Measurements from ENCODE around the gene EPHA7.

The EPHA7 gene

DNA sequence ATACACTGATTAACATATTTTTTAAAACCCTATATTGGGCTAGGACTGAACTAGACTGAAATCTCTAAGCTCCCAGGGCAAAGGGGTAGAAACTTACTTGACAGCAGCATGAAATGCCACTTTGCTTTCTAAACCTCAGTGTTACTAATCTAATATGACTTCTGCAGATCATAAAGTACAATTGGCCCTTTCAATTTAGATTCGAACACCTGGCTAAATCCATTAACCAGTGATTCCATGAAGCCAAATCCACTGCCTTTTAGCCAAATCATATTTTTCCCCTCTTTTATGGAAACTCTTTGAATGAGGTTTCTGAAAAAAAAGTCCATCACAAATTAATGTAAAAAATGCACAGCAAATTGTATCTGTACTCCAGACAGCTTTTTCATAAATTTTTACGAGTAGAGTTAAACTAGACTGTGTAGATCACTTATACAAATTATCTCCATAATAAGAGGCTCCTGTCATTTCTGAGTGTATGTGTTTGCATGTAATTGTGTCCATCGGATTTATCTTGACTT lies 25.7 kb downstream of the EPHA7 start:
- no peak for DNase-seq (ENCODE audit: low spot score)

DNA sequence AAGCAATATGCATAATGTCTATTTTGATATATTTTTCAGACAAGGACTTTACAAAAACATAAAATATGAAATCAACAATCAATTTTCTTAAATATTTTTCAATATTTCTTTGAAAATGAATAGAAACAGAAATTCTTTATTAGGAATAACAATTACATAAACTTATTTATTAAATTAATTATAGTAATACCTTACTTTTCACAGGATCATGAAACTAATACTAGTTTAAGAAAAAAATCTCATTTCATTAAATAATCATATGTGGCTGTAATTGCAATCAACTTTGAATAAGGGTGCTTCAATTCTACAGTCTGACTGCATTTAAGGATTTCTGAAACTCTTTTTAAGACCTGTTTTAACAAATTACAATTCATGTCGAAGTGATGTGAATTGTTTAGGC lies 26.6 kb downstream of the EPHA7 start:
- no peak for DNase-seq (ENCODE audit: low spot score)

DNA sequence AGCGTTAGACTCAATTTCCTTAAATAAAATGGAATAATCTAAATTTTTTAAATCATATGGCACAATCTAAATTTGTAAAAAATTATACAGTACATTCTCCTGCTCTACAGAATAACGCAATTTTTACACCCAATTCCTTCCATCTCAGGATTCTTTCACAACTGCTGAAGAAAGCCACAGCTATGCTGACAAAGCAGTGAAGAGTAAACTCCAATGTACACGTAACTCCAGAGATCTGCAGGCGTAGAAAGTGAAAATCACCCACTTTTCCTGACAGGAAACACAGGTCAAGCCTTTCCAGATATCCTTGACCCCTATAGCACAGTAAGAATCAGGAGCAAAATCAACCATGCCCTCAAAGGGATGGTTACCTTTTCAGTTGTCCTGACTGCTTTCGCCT lies 27.4 kb downstream of the EPHA7 start:
- no peak for DNase-seq (ENCODE audit: low spot score)

DNA sequence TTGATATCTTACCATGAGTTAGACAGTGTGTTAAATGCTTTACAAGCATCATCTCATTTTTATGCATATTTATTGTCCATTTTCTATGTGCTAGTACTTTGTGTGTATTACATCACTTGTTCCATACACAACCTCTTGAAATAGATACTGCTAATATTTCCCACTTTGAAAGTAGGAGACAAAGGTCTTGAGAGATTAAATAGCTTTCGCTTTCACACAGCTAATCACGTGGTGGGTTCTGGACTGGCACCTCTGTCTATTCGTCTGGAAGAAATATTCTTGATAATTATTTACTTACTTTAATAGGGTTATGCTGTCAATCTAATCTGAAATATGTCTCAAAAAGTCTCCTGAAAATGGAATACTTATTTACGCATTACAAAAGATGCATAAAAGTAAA lies 30.2 kb downstream of the EPHA7 start:
- no peak for DNase-seq (ENCODE audit: low spot score)

DNA sequence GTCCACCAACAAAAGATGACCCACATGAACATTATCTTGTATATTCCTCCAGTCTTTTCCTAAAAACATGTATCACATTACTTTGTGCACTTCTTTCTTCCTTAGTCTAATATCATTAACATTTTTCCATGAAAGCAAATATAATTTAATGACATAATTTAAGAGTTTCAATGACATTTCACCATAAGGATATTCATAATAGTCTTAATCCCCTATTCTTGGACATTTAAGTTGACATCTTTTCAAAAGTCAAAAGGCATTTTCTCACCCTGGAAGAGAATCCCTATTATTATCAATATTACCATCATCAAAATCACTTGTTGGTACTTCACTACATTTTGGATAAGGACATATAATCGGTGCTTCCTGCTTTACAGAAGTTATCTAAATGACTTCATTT lies 31.3 kb downstream of the EPHA7 start:
- no peak for DNase-seq (ENCODE audit: low spot score)

DNA sequence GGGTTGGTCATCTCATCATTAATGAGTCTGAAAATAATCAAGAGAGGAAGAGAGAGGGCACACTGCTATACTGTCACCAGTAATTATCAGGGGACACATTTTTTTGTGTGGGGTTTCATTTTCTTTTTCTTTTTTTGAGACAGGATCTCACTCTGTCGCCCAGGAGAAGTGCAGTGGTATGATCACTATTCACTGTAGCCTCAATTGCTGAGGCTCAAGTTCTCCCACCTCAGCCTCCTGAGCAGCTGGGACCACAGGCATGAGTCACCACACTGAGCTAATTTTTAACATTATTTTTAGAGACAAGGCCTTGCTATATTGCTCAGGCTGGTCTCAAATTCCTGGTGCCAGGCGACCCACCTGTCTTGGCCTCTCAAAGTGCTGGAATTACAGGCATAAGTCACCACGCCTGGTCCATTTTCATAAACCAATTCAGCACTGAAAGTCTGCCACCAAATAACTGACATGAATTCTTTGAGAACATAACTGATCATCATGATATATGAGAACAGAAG lies 43.3 kb downstream of the EPHA7 start:
- no peak for DNase-seq (ENCODE audit: low spot score)

DNA sequence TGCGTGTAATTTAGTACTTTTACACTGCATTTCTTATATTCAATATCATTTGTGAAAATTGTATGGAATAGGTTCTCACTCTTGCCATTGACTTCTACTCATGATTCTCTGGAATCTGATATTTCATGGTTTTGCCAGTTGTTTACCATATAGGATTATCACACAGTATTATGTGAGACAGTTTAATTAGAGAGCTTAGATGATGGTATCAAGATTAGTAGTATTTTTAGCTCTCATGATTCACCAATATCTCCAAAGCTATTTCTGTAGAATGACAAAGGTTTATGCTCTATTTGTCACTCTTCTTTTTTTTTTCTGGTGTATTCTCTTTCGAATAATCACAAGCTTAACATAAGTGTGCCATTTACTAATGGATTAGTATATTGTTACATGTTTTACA lies 45.9 kb downstream of the EPHA7 start:
- DNase-seq (ENCODE audit: low spot score): no peak

DNA sequence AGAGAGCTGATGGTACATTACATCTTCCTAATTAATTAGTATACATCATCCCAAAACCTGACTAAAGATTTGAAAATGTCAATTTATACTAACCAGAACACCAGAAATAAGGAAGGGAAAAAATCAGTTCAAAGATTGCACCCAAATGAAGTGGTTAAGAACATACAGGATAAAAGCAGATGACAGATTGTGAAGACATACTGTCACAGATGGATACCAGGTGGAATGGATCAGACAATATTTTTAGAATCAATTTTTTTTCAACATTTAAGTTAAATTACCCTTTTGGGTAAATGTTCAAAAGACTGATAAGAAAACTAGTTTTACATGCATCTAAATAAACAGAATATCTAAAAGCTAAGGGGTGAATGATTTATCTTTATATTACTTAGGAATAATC lies 47.6 kb downstream of the EPHA7 start:
- DNase-seq (ENCODE audit: low spot score): no peak

DNA sequence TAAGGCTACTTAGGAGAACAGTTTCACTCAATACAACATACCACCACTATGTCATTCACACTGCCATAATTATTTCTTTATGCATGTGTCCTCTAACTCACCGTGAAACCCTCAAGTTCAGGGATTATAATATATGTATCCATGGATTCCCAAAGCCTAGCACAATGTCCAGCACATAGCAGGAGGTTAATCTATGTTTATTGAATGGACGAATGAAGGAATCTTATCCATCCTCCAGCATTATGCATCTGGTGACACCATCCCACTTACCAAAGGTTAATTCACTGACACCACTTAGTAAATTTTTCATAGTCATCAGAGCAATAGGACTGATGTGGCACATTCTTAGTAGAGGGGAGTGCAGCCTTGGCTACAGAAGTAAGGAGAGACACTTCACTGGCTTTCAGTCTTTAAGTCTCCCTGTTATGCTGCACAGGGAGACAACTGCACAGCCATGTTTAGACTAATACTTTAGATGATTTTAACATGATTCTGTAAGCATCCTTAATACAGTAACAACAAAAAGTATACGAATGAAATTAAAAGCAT lies 49.7 kb downstream of the EPHA7 start:
- DNase-seq (ENCODE audit: low spot score): no peak

DNA sequence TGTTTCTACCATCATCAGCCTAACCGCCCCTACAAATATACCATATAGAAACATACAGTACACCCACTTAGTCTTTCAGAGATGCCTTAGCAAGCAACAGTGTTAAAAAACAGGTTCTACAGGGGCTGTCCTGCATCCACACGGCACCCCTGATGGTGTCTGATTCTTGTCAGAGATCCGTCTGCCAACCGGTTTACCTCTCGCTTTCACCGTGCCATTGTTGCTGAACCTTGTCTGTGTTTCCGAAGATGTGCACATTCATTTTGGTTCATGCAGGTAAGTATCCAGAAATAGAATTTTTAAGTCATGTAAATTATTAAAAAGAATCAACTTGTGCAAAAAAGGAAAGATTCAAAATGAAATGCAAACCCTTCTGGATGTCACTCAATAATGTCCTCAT lies 52.9 kb downstream of the EPHA7 start:
- no peak for DNase-seq (ENCODE audit: low spot score)

DNA sequence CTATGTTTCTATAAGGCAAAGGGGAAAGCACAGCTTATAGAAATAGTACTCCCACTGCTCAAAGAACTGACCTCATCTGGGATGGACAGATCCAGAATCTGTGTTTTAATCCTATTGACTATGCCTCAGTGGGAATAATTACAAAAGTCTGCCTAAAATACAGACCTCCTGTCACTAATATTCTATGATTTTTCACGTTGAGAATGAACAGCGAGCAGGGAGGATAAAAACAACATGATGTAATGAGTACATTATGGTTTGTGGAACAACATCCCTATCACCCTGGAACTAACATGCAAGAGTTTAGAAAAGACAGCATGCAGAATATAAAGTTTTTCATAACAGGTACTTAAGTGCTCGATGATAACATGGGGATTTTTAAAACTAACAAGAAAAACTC lies 53.9 kb downstream of the EPHA7 start:
- DNase-seq (ENCODE audit: low spot score): no peak

DNA sequence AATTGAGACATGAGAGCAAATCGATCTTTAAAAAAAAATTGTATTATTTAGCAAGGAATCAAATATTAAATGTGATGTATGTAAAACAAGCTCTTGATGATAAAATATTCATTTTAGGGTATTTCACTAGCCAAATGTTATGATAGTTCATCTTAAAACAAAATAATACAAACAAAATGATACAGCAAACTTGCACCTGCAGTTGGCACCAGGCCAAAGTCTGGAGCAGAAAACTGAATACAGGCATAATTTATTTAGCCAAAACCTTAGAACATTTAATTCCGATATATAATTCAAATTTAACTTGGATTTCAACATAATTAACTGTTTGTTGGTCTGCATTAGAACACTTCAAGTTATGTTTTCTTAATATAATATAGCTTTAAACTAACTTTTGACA lies 60.9 kb downstream of the EPHA7 start:
- DNase-seq (ENCODE audit: low spot score): no peak

DNA sequence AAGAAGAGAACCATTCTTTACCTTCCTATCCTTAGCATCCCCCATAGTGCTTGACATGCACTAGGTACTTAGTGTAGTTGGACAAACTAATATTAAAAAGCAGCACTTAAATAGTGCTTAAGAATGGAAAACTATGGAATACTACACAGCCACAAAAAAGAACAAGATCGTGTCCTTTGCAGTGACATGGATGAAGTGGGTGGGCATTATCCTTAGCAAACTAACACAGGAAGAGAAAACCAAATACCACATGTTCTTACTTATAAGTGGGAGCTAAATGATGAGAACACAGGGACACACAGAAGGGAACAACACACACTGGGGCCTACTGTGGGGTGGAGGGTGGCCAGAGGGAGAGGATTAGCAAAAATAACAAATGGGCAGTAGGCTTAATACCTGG lies 66.8 kb downstream of the EPHA7 start:
- no peak for DNase-seq (ENCODE audit: low spot score)

DNA sequence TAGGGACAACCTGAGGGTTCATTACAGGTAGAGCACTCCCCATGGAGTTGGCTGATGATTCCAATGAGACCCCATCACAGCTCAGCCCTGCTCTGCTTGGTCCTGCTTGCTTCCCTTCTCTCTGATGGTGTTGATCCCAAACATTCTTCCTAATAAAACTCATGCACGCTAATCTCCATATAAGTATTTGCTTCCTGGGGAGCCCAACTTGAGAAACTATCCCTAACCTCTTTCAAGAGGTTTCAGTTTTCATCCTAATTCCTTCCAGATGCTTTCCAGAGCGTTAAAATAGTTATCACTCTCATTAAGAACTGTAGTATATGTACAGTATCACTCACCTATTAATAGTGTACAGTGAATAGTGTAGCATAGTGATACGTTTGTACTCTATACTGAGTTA lies 68.1 kb downstream of the EPHA7 start:
- no peak for DNase-seq (ENCODE audit: low spot score)

DNA sequence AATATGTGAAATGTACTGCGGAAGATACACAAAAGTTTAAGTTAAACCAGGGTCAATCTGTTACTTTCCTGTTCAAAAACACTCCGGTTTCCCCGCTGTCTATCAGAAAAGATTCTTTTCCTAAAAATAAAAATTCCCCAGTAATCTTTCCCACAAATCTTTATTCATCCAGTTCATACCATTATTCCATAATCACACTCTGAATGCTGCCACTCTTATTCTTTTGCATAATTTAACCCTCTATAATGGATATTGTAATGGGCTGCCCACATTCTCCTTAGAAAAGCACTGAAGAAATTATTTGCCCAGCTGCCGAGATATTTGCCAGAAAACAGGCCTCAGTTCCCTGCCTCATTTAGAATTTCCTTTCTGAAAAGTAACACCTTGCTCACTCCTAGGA lies 68.6 kb downstream of the EPHA7 start:
- DNase-seq (ENCODE audit: low spot score): no peak

DNA sequence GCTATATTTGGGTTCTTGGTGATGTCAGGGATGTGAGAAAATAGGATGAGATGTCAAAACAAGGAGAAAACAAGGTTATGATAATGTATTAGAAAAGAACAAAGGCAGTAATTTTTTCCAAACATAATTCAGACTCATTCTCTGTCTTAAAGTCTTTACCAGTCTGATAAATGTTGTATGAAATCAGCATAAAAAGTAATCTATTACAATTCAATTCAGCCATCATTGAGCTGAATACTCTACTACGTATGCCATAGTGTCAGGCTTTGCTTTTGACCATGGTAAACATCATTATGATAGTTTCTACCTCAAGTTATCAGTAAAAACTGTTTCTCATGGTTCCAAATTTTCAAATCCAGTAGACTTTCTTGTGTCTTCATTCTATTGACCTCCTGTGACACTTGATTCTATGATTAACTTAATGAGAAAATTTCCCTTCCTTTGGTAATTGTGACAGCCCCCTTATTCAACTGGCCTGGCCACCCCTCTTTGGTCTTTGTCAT lies 75.0 kb downstream of the EPHA7 start:
- no peak for DNase-seq (ENCODE audit: low spot score)

DNA sequence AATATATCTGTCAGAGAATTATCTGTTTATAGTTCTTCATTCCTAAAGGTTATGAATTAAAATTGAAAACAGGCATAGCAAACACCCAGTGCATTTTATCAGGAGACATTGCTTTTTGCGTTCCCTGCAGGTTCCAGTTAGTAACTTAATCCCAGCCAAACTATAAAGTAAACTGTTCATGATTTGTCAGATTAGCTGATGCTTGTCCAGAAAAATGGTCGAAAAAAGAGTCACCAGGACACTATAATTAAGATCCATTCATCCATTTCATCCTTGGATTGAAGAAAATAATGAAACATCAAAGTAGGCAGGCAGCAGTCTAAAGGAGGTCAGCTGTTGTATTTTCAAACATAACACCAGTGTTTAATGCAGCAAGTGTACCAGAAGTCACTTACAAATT lies 75.9 kb downstream of the EPHA7 start:
- no peak for DNase-seq (ENCODE audit: low spot score)

DNA sequence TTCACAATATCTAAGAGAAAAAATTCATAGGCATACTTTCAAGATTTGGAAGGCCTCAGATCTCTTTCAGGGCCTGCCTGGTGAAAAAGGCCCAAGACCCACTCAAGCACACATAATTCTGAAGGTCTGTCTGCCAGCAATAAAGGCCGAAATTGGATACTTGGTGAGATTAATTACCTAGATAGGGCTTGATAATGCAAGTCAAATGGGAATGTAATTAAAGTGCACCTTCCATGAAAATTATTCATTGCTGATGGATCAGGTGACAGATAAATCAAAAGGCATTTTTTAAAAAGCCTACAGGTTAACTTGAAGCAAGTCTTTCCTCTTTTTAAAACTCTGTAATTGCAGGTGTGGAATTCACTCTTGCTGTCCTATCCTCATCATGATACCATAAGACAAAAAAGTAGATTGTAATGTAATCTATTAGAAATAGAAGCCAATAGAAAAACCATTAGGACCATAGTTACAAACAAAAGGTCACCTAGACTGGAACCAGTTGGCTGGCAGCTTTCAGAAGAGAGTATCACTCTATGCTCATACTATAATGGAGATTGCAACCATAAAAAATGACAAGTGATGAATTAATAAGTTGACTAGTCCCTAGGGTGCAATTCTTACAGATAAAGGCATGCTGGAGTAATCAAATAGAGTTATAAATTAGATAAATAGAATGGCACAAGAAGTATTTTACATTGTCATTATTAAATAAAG lies 77.3 kb downstream of the EPHA7 start:
- no peak for DNase-seq (ENCODE audit: low spot score)

DNA sequence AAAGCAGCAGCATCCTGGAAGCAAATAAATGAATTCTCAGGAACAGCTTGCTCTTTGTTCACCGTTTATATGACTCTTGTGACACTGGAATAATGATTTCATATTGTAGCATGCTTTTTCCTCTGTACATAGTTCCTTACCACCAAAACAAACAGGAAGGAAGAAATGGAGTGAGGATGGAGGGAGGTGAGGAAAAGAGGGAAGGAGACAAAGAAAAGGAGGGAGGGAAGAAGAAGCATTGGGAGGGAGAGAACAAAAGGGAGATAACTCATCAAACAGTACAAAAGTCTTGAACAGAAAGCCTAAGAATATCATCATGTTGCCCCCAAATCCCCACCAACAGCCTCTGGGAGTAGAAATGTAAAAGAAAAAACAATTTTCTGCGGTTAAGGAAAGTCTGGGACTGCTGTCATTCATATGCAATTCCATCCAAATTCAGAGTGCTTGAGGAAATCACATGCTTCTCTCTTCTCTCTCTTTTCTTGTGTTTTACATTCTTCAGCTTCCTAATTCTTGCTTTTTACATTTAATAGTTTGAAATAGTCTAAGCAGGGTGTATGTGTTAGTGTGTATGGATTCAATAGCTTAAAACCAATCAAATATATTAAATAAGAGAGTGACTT lies 81.5 kb downstream of the EPHA7 start:
- no peak for DNase-seq (ENCODE audit: low spot score)

DNA sequence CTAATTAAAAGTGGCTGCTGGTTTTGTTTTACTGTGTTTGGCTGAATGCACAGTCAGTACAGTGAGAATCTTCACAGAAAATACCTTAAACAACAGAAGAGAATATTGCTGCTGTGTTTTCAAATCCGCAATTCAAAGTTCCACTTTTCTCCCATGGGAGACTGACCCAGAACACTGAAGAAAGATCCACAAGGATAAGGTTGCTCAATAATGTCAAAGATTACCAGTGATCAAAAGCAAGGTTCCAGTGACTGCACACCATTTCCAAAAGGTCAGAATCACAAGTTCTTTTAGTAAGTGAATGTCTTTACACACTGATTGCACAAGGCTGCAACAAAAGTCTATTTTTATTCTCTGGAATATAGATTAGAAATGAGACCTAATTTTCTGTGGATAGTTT lies 82.3 kb downstream of the EPHA7 start:
- no peak for DNase-seq (ENCODE audit: low spot score)

DNA sequence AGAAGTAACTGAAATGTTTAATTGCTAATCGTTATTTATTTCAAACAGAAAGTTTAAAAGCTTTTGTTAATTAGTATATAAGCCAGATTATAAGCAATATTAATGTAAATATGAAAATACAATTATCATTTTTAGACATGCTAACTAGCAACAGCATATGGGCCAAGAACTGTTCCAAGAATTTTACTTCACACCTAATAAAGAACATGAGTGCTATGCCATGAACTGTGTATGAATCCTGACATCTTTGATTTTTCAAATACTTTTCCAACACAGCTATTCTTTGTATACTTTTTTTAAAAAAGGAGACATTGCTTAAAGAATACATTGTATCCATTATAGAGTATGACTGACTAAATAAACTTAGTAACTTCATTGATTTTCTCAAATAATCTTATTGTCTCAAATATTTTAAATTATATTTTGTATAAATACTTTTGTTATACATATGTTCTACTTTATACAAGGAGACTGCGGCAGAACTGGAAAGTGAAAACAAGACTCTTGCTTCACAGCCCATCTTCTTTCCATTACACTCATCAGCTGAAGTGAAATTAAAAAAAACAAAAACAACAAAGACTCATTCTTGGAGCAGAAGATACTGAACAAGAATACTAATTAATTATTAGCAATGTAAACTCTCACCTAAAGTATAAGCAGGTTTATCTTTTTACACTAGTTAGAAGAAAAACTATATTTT lies 89.9 kb downstream of the EPHA7 start:
- DNase-seq (ENCODE audit: low spot score): no peak

DNA sequence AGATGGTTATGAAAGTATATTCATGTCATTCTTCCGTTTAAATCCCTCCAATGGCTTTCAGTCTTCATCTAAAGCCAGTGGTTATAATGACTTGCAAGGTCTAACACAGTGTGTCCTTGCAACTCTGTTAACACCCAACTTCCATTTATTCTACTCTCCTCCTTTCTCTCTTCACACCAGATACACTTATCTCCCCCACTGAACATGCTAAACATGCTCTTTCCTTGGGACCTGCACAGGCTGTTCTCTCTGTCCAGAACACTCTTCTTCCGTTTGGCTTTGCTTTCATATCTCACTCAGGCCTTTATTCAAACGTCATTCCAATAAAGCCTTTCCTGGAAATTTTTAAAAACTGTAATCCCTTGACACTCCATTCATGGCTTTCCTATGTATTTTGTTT lies 91.5 kb downstream of the EPHA7 start:
- DNase-seq (ENCODE audit: low spot score): no peak

DNA sequence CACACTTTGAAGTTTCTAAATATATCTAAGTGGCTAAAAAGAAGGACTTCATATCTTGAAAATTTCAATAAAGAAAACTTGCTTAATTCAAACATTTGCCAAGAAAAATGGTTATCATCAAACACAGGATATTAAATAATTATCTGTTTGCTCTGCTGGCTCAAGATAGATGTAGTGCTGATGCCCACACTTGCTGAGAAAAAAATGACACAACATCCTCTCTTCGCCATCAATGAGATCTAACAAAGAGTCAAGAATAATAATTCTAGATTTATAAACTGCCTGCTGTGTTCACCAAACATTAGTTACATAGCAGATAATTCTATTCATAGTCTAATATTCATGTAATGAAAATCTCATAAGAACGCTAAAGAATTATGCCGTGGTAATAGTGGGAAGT lies 93.6 kb downstream of the EPHA7 start:
- DNase-seq (ENCODE audit: low spot score): no peak
